ENCODE results near the gene ADGRG6. TPM values are rescaled to one million over a fixed set of nuclear protein-coding genes. Genes with fewer than 3 reads are reported as not detected.

Gene ADGRG6
- total RNA-seq, 4 donors from 2014 or later = 56.6 to 147 (median 69.1) TPM

DNA sequence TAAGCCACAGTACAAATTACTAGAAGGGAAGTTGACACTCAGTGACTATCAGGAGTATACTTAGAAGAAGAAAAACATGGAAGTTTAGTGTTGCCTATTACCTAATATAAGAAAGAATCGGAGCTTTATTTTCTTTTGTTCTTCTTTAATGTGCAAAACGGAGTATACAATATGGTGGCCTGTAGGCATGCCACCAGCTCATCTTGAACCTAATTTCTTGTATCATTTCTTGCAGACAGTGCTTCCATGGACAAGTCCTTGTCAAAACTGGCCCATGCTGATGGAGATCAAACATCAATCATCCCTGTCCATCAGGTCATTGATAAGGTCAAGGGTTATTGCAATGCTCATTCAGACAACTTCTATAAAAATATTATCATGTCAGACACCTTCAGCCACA, 141.3 kb downstream of the ADGRG6 start:
- Histone ChIP-seq H3K36me3 (no peaks in the 10 kb centered on the region), H3K27ac (no peak overlapping the region), H3K4me1 (no peaks in the 10 kb centered on the region), H3K27me3 (no peaks in the 10 kb centered on the region), H3K4me3 (no peak overlapping the region), H3K9me3 (no peaks in the 10 kb centered on the region)
- 94% methylated on average over 2 of the region's 2 CpGs for WGBS
- no peak for DNase-seq (ENCODE audit: low spot score in 2 of 2)
- TF ChIP-seq POLR2A (IDR thresholded peaks at IDR 0.05) = no peak
- TF ChIP-seq POLR2AphosphoS5 (IDR thresholded peaks at IDR 0.05) = no peak
- no peak for TF ChIP-seq EP300 (IDR thresholded peaks at IDR 0.05)
- no peak for TF ChIP-seq CTCF (IDR thresholded peaks at IDR 0.05)

DNA sequence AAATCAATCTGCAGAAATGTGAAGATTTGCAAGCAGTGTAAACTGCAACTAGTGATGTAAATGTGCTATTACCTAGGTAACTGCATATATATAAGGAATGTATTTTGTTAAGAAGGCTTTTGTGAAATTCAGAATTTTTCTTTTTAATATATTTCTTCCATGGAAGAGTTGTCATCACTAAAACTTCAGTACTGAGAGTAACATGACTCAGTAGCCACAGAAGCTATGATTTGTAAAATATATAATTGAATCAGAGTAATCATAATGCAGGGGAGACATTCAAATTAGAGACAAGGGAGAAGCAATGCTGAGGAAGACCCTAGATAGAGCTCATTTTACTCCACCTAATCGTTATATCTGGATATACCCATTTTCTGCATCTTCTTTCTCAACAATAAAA, 141.7 kb downstream of the ADGRG6 start:
- DNase-seq (ENCODE audit: low spot score in 2 of 2) = no peak
- H3K4me3 ChIP-seq = no peak overlapping the region
- WGBS = 98% methylated on average over 1 of the region's 1 CpG
- H3K27ac ChIP-seq = no peak overlapping the region
- no peaks in the 10 kb centered on the region for H3K36me3 ChIP-seq
- no peaks in the 10 kb centered on the region for H3K27me3 ChIP-seq
- H3K4me1 ChIP-seq = no peaks in the 10 kb centered on the region
- TF ChIP-seq EP300 (IDR thresholded peaks at IDR 0.05) (no peak), CTCF (IDR thresholded peaks at IDR 0.05) (no peak), POLR2A (IDR thresholded peaks at IDR 0.05) (no peak), POLR2AphosphoS5 (IDR thresholded peaks at IDR 0.05) (no peak)
- no peaks in the 10 kb centered on the region for H3K9me3 ChIP-seq

GRCh38 chr6:142444376-142444775, 142.6 kb downstream of the ADGRG6 start:
- no peaks in the 10 kb centered on the region for H3K36me3 ChIP-seq
- H3K4me3 ChIP-seq = no peak overlapping the region
- H3K9me3 ChIP-seq = no peaks in the 10 kb centered on the region
- H3K27ac ChIP-seq = no peak overlapping the region
- no peak for DNase-seq (ENCODE audit: low spot score in 2 of 2)
- WGBS = 38% methylated on average over 1 of the region's 1 CpG
- H3K27me3 ChIP-seq = no peaks in the 10 kb centered on the region
- TF ChIP-seq EP300 (IDR thresholded peaks at IDR 0.05) (no peak), POLR2AphosphoS5 (IDR thresholded peaks at IDR 0.05) (no peak), CTCF (IDR thresholded peaks at IDR 0.05) (no peak), POLR2A (IDR thresholded peaks at IDR 0.05) (no peak)
- no peaks in the 10 kb centered on the region for H3K4me1 ChIP-seq

- no peaks in the 10 kb centered on the region for H3K4me1 ChIP-seq
- no peaks in the 10 kb centered on the region for H3K27me3 ChIP-seq
- no peaks in the 10 kb centered on the region for H3K36me3 ChIP-seq
- H3K27ac ChIP-seq = no peak overlapping the region
- TF ChIP-seq POLR2A (IDR thresholded peaks at IDR 0.05) (no peak), CTCF (IDR thresholded peaks at IDR 0.05) (no peak), POLR2AphosphoS5 (IDR thresholded peaks at IDR 0.05) (no peak), EP300 (IDR thresholded peaks at IDR 0.05) (no peak)
- no peak overlapping the region for H3K4me3 ChIP-seq
- no peaks in the 10 kb centered on the region for H3K9me3 ChIP-seq
- WGBS = 68% methylated on average over 2 of the region's 2 CpGs
- no peak for DNase-seq (ENCODE audit: low spot score in 2 of 2)
Measured at GRCh38 chr6:142444881-142445301, 143.1 kb downstream of the ADGRG6 start.

DNA sequence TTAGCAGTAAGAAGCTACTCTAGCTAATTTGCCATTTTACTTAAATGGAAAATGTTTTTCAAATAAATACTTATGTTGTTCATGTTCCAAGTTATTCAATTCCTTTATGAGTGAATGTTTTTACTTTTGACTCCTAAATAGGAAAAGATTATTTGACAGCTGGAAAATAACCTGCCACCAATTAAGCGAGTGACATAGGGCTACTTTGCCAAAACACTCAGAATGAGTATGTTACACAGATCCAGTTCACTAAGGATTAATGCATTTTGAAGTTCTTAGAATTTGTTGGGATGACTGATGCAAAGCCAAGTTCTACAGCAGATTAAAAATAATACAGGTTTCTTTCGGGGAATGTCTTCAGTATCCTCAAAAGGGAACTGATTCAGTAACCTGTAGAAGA, 144.4 kb downstream of the ADGRG6 start:
- Histone ChIP-seq H3K27me3 (no peaks in the 10 kb centered on the region), H3K27ac (no peak overlapping the region), H3K4me1 (no peaks in the 10 kb centered on the region), H3K4me3 (no peak overlapping the region), H3K36me3 (no peaks in the 10 kb centered on the region), H3K9me3 (no peaks in the 10 kb centered on the region)
- WGBS = 72% methylated on average over 2 of the region's 2 CpGs
- TF ChIP-seq CTCF (IDR thresholded peaks at IDR 0.05) (no peak), POLR2A (IDR thresholded peaks at IDR 0.05) (no peak), EP300 (IDR thresholded peaks at IDR 0.05) (no peak), POLR2AphosphoS5 (IDR thresholded peaks at IDR 0.05) (no peak)
- no peak for DNase-seq (ENCODE audit: low spot score in 2 of 2)

All from suprapubic skin (tissue), 4 donors.